Lung (tissue), 12 donors: ENCODE data around the gene PDGFC. TPM values are rescaled to one million over a fixed set of nuclear protein-coding genes. Genes with fewer than 3 reads are reported as not detected.

Source experiments
- ATAC-seq: fragments of 200-7000 bp; cut with Tn5 transposase; one replicate; pipeline ENCODE4 v1.9.1; 2020; ENCODE audit warnings: moderate number of reproducible peaks; ENCODE audit not compliant: insufficient read depth, low FRiP score
- DNase-seq, 3 donors: peaks; one replicate each; pipeline ENCODE4 v3.0.0-alpha.2; 2013 to 2017
- H3K27ac ChIP-seq, 2 donors: one replicate each; pipeline ENCODE4 v1.5.1; 2013; ENCODE audit warnings: mild to moderate bottlenecking in 2 of 2, moderate library complexity in 2 of 2, control low read depth in 1 of 2, inconsistent platforms in 1 of 2, low read depth in 1 of 2, low read length in 1 of 2
- H3K27me3 ChIP-seq, 3 donors: one replicate each; pipeline ENCODE4 v1.5.1; 2013; ENCODE audit warnings: low read length in 2 of 3; ENCODE audit not compliant: control insufficient read depth in 3 of 3, insufficient read depth in 3 of 3
- H3K36me3 ChIP-seq, 4 donors: one replicate each; pipeline ENCODE4 v1.5.1; 2013; ENCODE audit warnings: low read length in 4 of 4, mild to moderate bottlenecking in 1 of 4, moderate library complexity in 1 of 4; ENCODE audit not compliant: control insufficient read depth in 4 of 4, insufficient read depth in 4 of 4
- H3K4me1 ChIP-seq, 5 donors: one replicate each; pipeline ENCODE4 v1.5.1; 2013; ENCODE audit warnings: low read length in 5 of 5, mild to moderate bottlenecking in 2 of 5, moderate library complexity in 1 of 5; ENCODE audit not compliant: control insufficient read depth in 5 of 5, insufficient read depth in 5 of 5
- H3K4me3 ChIP-seq: one replicate; pipeline ENCODE4 v1.5.1; 2013; ENCODE audit warnings: mild to moderate bottlenecking, control low read depth, moderate library complexity
- H3K9ac ChIP-seq, 2 donors: one replicate each; pipeline ENCODE4 v1.5.1; 2013; ENCODE audit warnings: low read length in 2 of 2, control low read depth in 1 of 2; ENCODE audit not compliant: insufficient read depth in 1 of 2
- H3K9me3 ChIP-seq, 4 donors: one replicate each; pipeline ENCODE4 v1.5.1; 2013; ENCODE audit warnings: low read length in 3 of 4, mild to moderate bottlenecking in 1 of 4, moderate library complexity in 1 of 4; ENCODE audit not compliant: control insufficient read depth in 4 of 4, insufficient read depth in 3 of 4
- CTCF ChIP-seq: IDR thresholded peaks from 2 replicates; pipeline ENCODE4 v1.5.1; 2012; ENCODE audit warnings: mild to moderate bottlenecking; ENCODE audit errors: control extremely low read depth, extremely low read depth
- WGBS, 2 donors: extraction: QIAGEN DNeasy Blood & Tissue Kit; methylation state at CpG; one replicate each; pipeline ENCODE4 v1.1.7; 2013; 5-methylcytosine and 5-hydroxymethylcytosine counted together
- polyA plus RNA-seq, 2 donors: library from polyadenylated mRNA; stranded (reverse); fragments of 200-250 nt; gene quantifications; one replicate each; pipeline ENCODE4 v1.2.1, GENCODE V29; 2013
- total RNA-seq, 2 donors: library from RNA; depleted of rRNA in 1 of 2; stranded (reverse); fragments of >200 nt in 1 of 2; gene quantifications; one replicate each; pipeline ENCODE4 v1.2.1, GENCODE V29; 2014 to 2021
- donor health status: control.
- donor health status: control.
- donor health status: Bipolar disorder and iron deficiency.
- donor health status: healthy.
- donor health status: DM: yes; HTN: yes; CAD: no.

PDGFC gene
- total and polyA plus RNA-seq, 4 donors = 4.5 to 56.0 (median 11.7) TPM

GRCh38 chr4:156786713-156787112 lies 184.9 kb downstream of the PDGFC start:
- no peaks in the 10 kb centered on the region for H3K36me3 ChIP-seq
- no peaks in the 10 kb centered on the region for H3K27me3 ChIP-seq
- no peak overlapping the region for H3K4me3 ChIP-seq
- ATAC-seq (no peak), DNase-seq (no peak)
- no peaks in the 10 kb centered on the region for H3K9me3 ChIP-seq
- H3K27ac ChIP-seq = no peak overlapping the region
- no peak for TF ChIP-seq CTCF
- H3K9ac ChIP-seq = no peak overlapping the region
- peaks cover 0 to 4% (median 0%) of the 10 kb centered on the region in 5 donors for H3K4me1 ChIP-seq

- Histone ChIP-seq H3K9me3 (no peaks in the 10 kb centered on the region), H3K9ac (no peak overlapping the region), H3K27ac (no peak overlapping the region), H3K36me3 (no peaks in the 10 kb centered on the region), H3K4me1 (peaks cover 0 to 4% (median 0%) of the 10 kb centered on the region in 5 donors), H3K27me3 (no peaks in the 10 kb centered on the region), H3K4me3 (no peak overlapping the region)
- WGBS, 2 donors = 96% methylated on average over 3 of the region's 3 CpGs
- TF ChIP-seq CTCF = no peak
- DNase-seq (no peak), ATAC-seq (no peak)
These were observed 186.6 kb downstream of the PDGFC start for GRCh38 chr4:156784970-156785369.

- H3K9me3 ChIP-seq = no peaks in the 10 kb centered on the region
- DNase-seq (no peak), ATAC-seq (no peak)
- H3K27me3 ChIP-seq = no peaks in the 10 kb centered on the region
- no peak for TF ChIP-seq CTCF
- H3K4me3 ChIP-seq = no peak overlapping the region
- no peaks in the 10 kb centered on the region for H3K36me3 ChIP-seq
- no peak overlapping the region for H3K9ac ChIP-seq
- H3K4me1 ChIP-seq = peaks cover 0 to 4% (median 0%) of the 10 kb centered on the region in 5 donors
- H3K27ac ChIP-seq = no peak overlapping the region
- WGBS, 2 donors = 91 to 94% methylated on average over 2 of the region's 2 CpGs
These were observed 187.6 kb downstream of the PDGFC start for GRCh38 chr4:156783966-156784365.

GRCh38 chr4:156782491-156782890 lies 189.1 kb downstream of the PDGFC start:
- Histone ChIP-seq H3K27me3 (no peaks in the 10 kb centered on the region), H3K36me3 (no peaks in the 10 kb centered on the region), H3K9ac (no peak overlapping the region), H3K27ac (no peak overlapping the region), H3K4me1 (peaks cover 0 to 5% (median 0%) of the 10 kb centered on the region in 5 donors), H3K9me3 (no peaks in the 10 kb centered on the region), H3K4me3 (no peak overlapping the region)
- no peak for ATAC-seq
- DNase-seq = no peak
- WGBS, 2 donors = 88 to 96% methylated on average over 5 of the region's 5 CpGs
- no peak for TF ChIP-seq CTCF
